Head of caudate nucleus (tissue), 42 donors: ENCODE results near the gene GRM5.
"Not testable (repeated sequence)": the region's sequence is repeated elsewhere in the genome, so short reads cannot be mapped to it uniquely, and the experiment has no call there.

Experiments
- DNase-seq, 42 donors: peaks; one replicate each; pipeline versions ENCODE4 v3.0.0 to v3.0.0-alpha.2; 2020 to 2021; ENCODE audit warnings: mixed read lengths in 7 of 42
- intact Hi-C: fragments of 100-400 bp; cut with DNase I; formaldehyde crosslinking; loops from one replicate; pipeline ENCODE4 v1.15.0; 2022

The GRM5 gene

DNA sequence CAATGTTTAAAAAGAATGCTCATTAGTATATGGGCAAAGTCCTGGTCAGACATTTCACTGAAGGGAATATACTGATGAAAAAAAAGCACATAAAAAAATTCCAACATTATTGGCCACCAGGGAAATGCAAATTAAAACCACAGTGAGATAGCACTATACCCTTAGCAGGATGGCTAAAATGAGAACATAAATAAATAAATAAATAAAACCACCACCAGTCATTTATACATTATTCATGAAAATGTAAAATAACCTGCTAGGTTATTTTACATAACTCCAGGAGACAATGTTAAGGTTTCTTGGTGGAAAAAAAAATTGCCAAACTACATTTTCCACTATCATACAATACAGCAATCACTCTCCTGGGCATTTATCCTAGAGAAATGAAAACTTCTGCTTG is 64.9 kb downstream of the GRM5 start:
- DNase-seq, intact Hi-C loops: not testable (repeated sequence)

DNA sequence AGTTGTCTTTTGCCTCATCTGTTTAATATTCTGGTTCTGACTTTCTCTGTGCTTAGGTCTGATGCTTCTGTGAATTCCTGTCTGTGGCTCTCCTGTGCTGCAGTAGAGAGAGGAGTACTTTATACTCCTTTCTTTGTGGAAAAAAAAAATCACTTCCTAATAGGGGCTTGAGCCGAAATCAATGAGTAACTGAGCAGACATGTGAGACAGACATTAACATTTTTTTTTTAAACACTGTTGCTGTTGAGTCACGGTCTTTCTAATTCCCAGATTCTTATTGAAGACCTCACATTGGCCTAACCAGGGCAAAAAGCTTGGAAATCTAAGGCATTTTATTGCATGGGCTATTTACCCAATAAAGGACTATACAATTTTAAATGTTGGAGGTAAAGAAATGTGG is 86.1 kb downstream of the GRM5 start:
- intact Hi-C loops = no loop called here
- no peak for DNase-seq

DNA sequence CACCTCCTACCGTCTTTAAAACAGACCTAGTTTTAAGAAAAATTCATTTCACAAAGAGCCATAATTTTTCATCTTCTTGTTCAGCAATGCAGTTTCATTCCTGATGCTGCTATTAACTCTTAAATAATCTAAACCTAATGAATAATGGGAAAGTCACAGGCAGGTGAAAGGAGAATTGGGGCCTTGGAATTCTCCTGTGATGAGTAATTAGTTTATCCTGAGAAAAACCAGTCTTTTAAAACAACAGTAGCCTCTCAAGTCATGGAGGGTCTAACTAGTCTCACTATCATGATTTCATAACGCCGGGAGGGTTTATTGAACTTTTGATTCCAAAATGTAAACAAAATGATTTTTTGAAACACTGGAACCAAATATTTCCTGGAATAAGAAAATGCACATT is 86.8 kb downstream of the GRM5 start:
- DNase-seq, intact Hi-C loops: not testable (repeated sequence)

DNA sequence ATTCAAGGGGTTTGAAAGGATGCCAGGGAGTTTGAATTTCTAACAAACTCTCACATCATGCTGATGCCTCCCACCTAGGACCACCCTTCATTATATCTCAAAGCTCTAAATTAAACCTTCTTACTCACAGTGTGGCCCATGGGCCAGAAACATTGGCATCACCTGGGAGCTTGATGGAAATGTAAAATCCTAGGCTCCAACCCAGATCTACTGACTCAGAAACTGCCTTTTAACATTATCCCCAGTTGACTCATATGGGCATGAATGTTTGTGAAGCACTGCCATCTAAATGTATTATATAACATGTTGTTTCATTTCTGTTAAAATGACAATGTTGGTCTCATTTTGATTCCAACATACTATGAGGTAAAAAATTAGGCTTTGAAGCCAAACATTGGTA is 90.3 kb downstream of the GRM5 start:
- intact Hi-C loops = not testable (repeated sequence)

DNA sequence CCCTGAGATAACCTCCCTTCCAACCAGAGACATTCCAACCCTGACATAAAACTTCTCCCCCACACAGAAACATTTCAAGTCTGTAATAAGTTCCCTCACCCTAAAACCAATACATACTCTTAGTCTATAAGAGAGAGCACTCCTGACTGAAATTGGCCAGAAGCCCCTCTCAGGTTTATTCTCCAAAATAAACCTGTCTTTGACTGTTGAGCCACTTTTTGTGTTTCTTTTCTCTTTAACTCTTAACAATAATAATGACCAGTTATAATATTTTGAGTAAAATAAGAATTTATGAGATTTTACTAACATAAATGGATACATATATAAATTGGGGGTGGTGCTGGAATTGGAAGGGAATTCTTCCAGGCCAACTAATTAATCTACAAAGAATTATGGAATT is 93.6 kb downstream of the GRM5 start:
- intact Hi-C loops = no loop called here
- no peak for DNase-seq

More for the DNA sequence above, 90.3 kb downstream of the GRM5 start:
- DNase-seq = not testable (repeated sequence)

DNA sequence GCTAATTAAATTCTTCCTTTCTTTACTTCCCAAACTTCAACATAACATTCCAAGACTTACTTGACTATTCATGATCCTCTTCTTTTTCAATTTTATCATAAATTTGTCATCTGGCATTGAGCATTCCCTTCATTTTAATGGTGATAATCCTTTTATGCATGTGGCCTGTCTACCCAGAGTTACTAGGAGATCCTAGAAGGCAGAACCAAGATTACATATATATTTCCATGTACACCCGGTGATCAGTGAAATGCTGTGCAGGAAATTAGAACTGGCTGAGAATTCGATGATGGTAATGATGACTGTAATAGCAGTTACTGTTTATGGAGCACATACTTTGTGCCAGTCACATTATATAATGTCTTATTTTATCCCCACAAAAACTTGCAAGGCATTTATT is 104.2 kb downstream of the GRM5 start:
- DNase-seq, intact Hi-C loops: not testable (repeated sequence)

DNA sequence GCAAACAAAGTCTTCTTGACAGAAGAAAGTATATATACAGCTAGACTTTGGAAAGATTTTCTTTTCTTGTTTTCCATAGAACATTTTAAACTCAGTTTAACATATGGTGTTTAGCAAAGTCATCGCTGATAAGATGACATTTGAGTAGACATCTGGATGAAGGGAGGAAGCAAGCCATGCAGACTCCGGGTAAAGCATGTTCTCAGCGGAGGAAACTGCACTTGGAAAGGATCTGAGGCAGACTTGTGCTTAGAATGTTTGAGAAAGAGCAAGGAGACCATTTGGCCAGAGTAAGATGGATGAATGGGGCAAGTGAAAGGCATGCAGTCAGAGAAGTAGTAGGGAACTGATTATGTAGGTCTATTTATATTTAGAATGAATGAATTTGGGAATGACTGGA is 105.9 kb downstream of the GRM5 start:
- intact Hi-C loops, DNase-seq: not testable (repeated sequence)

DNA sequence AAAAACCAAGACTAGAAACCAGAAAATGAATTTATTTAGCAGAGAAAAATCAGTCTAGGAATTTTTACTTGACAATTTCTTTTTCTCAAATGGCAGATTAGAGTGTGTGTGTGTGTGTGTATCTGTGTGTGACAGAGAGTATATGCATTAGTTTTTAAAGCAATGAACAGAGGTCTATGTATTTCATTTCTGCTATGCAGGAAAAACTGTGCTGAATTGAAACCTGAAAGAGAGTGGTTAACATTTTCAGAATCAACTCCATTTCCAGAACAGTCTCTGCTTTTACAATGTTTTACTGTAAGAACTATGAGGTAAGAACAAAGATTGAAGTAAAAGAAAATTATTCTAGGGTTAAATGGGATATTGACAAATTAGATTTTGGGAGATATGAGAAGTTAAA is 114.8 kb downstream of the GRM5 start:
- DNase-seq = no peak
- intact Hi-C loops = no loop called here

DNA sequence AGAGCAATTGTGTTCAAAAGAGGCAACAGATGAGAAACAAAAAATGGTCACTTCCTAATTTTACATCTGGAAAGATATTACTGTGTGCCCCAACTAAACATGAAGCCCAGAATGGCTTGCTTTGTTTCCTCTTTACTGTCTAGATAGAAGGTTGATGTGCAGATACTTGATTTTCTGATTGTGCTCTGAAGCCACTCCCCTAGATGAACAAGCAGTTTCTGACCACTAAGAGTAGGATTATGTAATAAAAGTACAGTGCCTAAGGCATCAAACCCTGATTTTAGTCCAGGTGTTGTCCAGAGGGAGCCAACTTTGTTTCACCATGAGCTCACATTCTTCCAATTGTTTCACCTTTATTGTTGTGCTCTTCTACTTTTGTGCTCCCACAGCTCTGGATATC is 116.9 kb downstream of the GRM5 start:
- intact Hi-C loops, DNase-seq: not testable (repeated sequence)

DNA sequence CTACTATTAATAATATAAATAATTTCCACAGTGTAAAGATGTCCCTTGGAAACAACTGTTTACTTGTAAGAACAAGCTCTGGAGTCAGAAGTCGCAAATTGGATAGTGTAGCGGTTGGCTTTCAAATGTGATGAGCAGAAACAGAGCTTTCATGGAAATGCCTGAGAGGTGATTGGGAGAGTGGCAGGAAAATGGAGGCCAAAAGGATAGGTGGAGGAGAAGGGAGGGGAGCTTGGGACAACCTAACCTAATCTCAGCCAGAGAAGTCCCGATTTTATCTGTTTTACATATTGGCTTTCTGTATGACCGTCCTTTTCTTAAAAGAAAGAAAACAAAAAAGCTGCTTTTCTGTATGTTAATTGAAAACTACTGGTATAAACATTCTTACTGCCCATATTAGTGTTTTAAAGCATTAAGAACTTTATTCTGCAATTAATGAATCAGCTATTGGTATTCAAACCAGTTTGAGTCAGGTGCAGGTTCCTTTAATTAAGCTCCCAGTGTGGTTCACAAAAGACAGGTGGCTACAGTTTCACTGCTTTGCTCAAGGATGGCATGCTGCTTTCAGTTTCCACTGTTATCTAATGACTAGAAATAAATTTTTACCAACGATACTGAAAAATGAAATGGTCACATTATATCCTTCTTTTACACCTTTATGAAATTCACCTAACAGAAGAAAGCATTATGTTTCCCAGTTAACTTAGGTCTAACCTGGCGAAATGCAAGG is 117.8 kb downstream of the GRM5 start:
- DNase-seq, intact Hi-C loops: not testable (repeated sequence)

DNA sequence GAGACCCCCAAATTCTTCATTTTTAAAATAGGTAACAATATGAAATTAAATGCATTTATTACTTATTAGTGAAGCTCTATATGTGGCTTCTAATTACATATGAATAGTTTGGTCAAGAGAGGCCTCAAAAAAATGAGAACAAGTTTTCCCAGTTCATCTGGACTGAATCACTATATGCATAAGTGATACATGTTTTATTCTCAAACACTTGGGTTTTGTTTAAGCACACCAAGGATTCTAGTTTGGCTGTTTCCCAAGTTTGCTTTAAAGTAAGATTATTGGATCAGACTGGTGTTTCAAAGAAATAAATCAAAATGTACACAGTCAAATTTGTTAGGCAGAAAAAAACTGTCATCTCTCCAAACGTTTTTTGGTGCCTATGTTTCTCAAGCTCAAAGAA is 136.1 kb downstream of the GRM5 start:
- intact Hi-C loops, DNase-seq: not testable (repeated sequence)

DNA sequence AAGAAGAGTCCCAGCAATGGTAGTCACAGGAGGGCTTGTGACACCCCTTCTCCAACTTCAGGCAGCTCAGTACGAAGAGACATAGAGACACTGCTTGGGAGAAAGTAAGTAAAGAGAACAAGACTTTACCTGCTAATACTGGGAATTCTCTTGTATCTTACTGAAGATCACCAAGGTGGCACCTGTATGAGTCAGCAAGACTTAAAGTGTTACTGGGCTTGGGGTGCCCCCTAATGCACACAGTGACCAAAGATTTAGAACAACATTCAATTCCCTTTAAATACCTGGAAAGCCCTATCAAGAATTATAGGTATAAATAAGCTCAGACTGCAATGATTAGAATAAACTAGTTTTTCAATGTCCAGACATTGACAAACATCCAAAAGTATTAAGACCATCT is 148.7 kb downstream of the GRM5 start:
- DNase-seq = not testable (repeated sequence)

DNA sequence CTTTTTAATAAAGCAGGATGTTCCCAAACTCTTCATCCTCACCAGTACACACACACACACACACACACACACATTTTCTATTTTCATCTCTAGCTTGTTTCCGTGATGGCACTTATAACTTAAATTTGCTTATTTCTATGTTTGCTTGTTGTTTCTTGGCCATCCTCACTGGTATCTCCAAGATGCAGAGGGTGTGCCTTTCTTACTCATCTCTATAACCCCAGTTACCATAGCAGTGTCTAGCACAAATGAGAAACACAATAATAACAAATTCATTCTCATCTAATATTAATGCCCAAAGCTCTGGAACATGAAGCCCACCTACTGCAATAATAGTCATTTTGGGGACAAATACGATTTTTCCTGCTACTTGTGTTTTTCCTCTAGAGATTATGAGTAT is 156.3 kb downstream of the GRM5 start:
- intact Hi-C loops = no loop called here
- DNase-seq = no peak

More for the DNA sequence above, 148.7 kb downstream of the GRM5 start:
- intact Hi-C loops = not testable (repeated sequence)

DNA sequence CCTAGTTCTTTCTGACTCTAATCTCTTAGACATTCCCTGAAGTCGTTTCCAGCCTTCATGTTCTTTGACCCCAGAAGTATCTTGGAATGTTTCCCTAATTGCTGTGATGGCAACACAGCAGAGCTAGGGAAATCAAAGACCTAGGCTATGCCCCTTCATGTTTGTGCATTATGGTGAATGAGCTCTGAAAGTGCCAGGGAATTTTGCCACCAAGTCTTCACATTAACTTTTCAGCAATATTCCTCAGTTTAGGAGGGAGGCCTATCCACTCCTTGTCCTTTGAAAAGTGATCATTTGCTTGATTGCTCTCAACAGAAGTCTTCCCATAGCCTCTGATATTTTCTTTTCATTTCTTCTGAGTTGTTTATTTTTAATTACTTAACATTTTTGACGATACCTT is 164.3 kb downstream of the GRM5 start:
- intact Hi-C loops, DNase-seq: not testable (repeated sequence)

DNA sequence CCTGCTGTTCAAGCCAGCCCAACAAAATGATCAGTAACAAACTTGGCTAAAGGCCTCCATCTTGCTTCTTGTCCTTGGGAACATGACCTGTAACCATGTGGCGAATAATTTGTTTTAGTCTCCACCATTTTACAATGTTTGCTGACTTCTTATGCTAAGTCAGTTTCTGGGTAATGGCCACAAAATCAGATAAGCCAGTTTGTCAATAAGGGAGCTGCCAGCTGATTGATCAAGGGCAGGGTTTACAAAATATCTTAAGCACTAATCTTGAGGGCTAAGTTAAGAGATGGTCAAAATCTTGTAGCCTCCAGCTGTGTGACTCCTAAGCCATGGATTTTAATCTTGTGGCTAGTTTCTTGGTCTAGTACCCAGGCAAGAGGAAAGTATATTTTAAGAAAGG is 176.9 kb downstream of the GRM5 start:
- intact Hi-C loops, DNase-seq: not testable (repeated sequence)

DNA sequence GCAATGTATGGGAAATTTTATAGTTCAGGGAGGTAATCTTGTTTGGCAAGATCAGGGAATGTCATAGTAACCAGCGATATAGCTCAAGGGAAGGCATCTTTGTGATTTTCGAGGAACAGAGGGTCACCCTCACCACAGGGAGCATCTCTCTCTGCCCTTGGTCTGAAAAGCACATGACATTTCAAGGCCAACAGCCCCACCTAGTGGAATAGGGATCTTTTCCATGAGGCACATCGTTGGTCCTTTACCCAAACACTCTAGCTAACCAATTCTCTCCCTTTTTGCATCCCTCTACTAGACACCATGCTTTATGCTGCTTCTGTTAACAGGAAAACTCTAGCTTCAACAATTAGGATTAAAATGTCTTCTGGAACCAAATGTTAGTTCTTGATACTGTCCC is 179.0 kb downstream of the GRM5 start:
- intact Hi-C loops = no loop called here
- peak in 14 of 42 donors; percentile 1 to 44 (median 18) for DNase-seq

DNA sequence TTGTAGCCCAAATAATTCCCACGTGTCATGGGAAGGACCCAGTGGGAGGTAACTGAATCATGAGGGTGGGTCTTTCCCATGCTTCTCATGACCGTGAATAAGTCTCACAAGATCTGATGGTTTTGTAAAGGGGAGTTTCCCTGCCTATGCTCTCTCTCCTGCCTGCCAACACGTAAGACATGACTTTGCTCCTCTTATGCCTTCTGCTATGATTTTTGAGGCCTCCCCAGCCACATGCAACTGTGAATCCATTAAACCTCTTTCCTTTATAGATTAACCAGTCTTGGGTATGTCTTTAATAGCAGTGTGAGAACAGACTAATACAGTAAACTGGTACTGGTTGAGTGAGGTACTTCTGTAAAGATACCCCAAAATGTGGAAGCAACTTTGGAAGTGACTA is 183.0 kb downstream of the GRM5 start:
- DNase-seq, intact Hi-C loops: not testable (repeated sequence)

DNA sequence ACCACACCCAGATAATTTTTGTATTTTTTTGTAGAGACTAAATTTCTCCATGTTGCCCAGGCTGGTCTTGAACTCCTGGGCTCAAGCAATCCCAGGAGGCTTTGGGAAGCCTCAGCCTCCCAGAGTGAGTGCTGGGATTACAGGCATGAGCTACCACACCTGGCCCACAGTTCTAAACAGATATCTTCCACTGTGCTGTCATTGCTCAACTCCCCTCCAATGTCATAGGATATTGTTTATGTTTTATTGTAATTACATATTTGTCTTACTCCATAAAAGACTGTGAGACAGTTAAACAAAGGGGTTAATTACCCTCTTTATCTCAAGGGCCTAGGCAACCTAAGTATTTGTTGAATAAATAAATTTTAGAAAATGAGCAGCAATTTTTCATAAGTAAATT is 204.2 kb downstream of the GRM5 start:
- intact Hi-C loops = no loop called here
- no peak for DNase-seq

DNA sequence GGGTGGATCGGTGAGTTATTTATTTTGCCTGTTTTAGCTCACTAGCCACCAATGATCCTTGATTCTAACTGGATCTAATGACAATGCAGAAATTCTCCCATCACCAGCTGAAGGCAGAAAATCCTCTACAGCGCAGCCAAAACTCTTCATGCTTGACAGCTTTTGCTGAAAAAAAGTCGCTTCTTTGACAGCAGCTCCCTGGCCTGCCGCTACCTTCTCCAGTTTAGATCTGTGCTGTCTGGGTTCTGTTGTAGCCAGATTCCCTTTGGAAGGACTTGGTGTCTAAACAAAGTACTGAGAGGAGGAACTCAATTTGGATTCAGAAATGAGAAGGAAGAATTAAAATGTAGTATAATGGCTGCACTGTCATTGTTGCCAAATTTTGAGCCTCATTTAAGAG is 205.4 kb downstream of the GRM5 start:
- intact Hi-C loops = not testable (repeated sequence)
- DNase-seq = peak in 34 of 42 donors; percentile 4 to 62 (median 24)

DNA sequence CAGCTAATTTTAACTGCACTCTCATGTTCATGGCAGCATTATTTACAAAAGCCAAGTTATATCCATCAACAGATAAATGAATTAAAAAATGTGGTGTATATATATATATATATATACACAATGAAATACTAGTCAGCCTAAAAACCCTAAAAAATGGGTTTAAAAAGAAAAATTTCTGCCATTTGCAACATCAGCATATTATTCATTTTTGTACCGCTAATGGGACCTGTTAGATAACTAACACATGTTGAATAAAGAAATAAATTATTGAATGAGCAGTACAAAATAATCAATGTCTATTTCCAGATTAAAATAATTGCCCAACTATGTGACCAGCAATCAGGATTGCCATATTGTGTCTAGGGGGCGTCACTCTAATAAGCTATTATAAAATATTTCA is 211.8 kb downstream of the GRM5 start:
- intact Hi-C loops, DNase-seq: not testable (repeated sequence)

DNA sequence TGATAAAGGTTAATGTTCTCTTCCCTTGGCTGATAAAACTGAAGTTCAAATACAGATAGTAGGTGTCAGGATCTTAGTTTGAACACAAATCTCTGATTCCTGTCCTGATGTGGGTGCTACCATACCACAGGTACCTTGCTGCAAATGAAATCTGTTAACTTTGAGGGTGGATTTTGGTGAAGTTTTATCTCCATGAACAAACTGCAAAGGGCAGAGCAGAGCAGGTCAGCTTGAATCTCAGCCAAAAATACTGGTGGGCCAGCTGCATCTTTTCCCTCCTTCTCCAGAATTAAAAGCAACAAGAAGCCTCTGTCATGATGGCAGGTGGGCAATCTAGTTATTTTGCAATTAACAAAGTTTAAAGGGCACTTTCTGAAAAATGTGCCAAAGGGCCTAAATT is 214.2 kb downstream of the GRM5 start:
- intact Hi-C loops, DNase-seq: not testable (repeated sequence)
